ENCODE measurements around the gene LUC7L2. TPM values are rescaled to one million over a fixed set of nuclear protein-coding genes. Genes with fewer than 3 reads are reported as not detected.
A peak's percentile ranks its signal among the peaks of the same experiment; 100 is the strongest.
"Not testable (repeated sequence)": the region's sequence is repeated elsewhere in the genome, so short reads cannot be mapped to it uniquely, and the experiment has no call there.

Gene LUC7L2
- total RNA-seq, 5 donors from 2014 or later (not counting 1 experiment from before 2014, with no cell fraction given), result 131 to 169 (median 142) TPM

GRCh38 chr7:139345042-139345441 lies 14.7 kb upstream of the LUC7L2 start:
- no peak overlapping the region for H3K27ac Mint-ChIP-seq
- no peak for ATAC-seq (replicated peaks in 1 of 4)

GRCh38 chr7:139351027-139351426 lies 8.7 kb upstream of the LUC7L2 start:
- 89% methylated on average over 2 of the region's 2 CpGs for WGBS (ENCODE audit: insufficient coverage)
- Histone ChIP-seq H3K9me3 (no peaks in the 10 kb centered on the region), H3K27ac (ENCODE audit: low read length) (no peak overlapping the region), H3K36me3 (ENCODE audit: control insufficient read depth in 2 of 2, extremely low read depth in 1 of 2, insufficient read depth in 1 of 2, low read length in 1 of 2) (peaks cover 4 to 14% of the 10 kb centered on the region in 2 donors), H3K27me3 (replicated peaks in 1 of 2; ENCODE audit: control insufficient read depth in 2 of 2, extremely low read depth in 1 of 2, insufficient read depth in 2 of 2, low read length in 1 of 2) (no peaks in the 10 kb centered on the region), H3K4me1 (ENCODE audit: control insufficient read depth in 1 of 2, extremely low read depth in 1 of 2, insufficient read depth in 2 of 2, low read length in 2 of 2) (no peaks in the 10 kb centered on the region), H3K4me3 (ENCODE audit: control insufficient read depth in 1 of 2, extremely low read depth in 1 of 2, low read length in 1 of 2) (no peak overlapping the region)
- H3K4me3 Mint-ChIP-seq, result no peak overlapping the region
- no peak for ATAC-seq (replicated peaks in 1 of 4)
- POLR2A ChIA-PET, result interaction anchor here in 1 of 2 donors (0.5 kb wide), 1 partner anchor 426 kb away, joined by 3 read pairs; no protein-coding TSS in a partner anchor
- DNase-seq, result no peak
- H3K27ac Mint-ChIP-seq, result no peak overlapping the region
- peaks cover 2 to 19% (median 3%) of the 10 kb centered on the region in 3 donors for H3K4me1 Mint-ChIP-seq
- CTCF ChIA-PET, result no interaction called here
- H3K9me3 Mint-ChIP-seq, result no peaks in the 10 kb centered on the region
- H3K27me3 Mint-ChIP-seq, result no peaks in the 10 kb centered on the region
- peaks cover 38% of the 10 kb centered on the region for H3K36me3 Mint-ChIP-seq

More at GRCh38 chr7:139345042-139345441, 14.7 kb upstream of the LUC7L2 start:
- Mint-ChIP-seq H3K9me3 (no peaks in the 10 kb centered on the region), H3K4me1 (peaks cover 28 to 36% (median 35%) of the 10 kb centered on the region in 3 donors), H3K27me3 (peaks cover 4 to 7% of the 10 kb centered on the region in 2 donors), H3K36me3 (peaks cover 32% of the 10 kb centered on the region), H3K4me3 (no peak overlapping the region)
- no peak overlapping the region for H3K27ac ChIP-seq (ENCODE audit: low read length)
- H3K9me3 ChIP-seq, result no peaks in the 10 kb centered on the region
- ChIA-PET POLR2A (interaction anchor here in 1 of 2 donors (0.6 kb wide), 1 partner anchor 274 kb away, joined by 5 read pairs; no protein-coding TSS in a partner anchor), CTCF (no interaction called here)
- DNase-seq, result no peak
- no peaks in the 10 kb centered on the region for H3K27me3 ChIP-seq (replicated peaks in 1 of 2; ENCODE audit: control insufficient read depth in 2 of 2, extremely low read depth in 1 of 2, insufficient read depth in 2 of 2, low read length in 1 of 2)
- H3K4me1 ChIP-seq (ENCODE audit: control insufficient read depth in 1 of 2, extremely low read depth in 1 of 2, insufficient read depth in 2 of 2, low read length in 2 of 2), result peaks cover 4 to 22% of the 10 kb centered on the region in 2 experiments
- H3K36me3 ChIP-seq (ENCODE audit: control insufficient read depth in 2 of 2, extremely low read depth in 1 of 2, insufficient read depth in 1 of 2, low read length in 1 of 2), result peaks cover 0 to 21% of the 10 kb centered on the region in 2 donors
- no peak overlapping the region for H3K4me3 ChIP-seq (ENCODE audit: control insufficient read depth in 1 of 2, extremely low read depth in 1 of 2, low read length in 1 of 2)
- no CpG with 5 or more reads among the region's 1 CpG for WGBS (ENCODE audit: insufficient coverage)

DNA sequence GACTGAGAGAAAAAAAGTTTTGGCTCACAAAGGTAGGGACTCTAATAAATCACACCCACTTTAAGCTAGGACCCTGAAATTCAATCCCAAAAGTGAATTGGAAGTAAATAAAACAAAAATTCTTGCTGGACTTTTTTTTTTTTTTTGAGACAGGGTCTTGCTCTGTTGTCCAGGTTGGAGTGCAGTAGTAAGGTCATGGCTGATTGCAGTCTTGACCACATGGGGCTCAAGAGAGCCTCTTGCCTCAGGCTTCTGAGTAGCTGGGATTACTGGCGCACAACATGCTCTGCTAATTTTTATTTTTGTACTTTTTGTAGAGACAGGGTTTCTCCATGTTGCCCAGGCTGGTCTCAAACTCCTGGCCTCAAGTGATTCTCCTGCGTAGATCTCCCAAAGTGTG lies 5.0 kb upstream of the LUC7L2 start:
- DNase-seq (no peak), ATAC-seq (replicated peaks in 1 of 4) (no peak)
- Histone ChIP-seq H3K36me3 (ENCODE audit: control insufficient read depth in 2 of 2, extremely low read depth in 1 of 2, insufficient read depth in 1 of 2, low read length in 1 of 2) (peaks cover 0 to 4% of the 10 kb centered on the region in 2 donors), H3K9me3 (no peaks in the 10 kb centered on the region), H3K4me1 (ENCODE audit: control insufficient read depth in 1 of 2, extremely low read depth in 1 of 2, insufficient read depth in 2 of 2, low read length in 2 of 2) (peaks cover 4 to 6% of the 10 kb centered on the region in 2 experiments), H3K27ac (ENCODE audit: low read length) (no peak overlapping the region), H3K4me3 (ENCODE audit: control insufficient read depth in 1 of 2, extremely low read depth in 1 of 2, low read length in 1 of 2) (no peak overlapping the region), H3K27me3 (replicated peaks in 1 of 2; ENCODE audit: control insufficient read depth in 2 of 2, extremely low read depth in 1 of 2, insufficient read depth in 2 of 2, low read length in 1 of 2) (no peaks in the 10 kb centered on the region)
- Mint-ChIP-seq H3K27me3 (no peaks in the 10 kb centered on the region), H3K4me3 (no peak overlapping the region), H3K27ac (no peak overlapping the region), H3K9me3 (no peaks in the 10 kb centered on the region), H3K4me1 (peaks cover 12 to 38% (median 14%) of the 10 kb centered on the region in 3 donors), H3K36me3 (peaks cover 16% of the 10 kb centered on the region)
- POLR2A ChIA-PET, result interaction anchor here (0.5 to 0.6 kb wide), 2 partner anchors 20 to 611 kb away, joined by 3 read pairs; no protein-coding TSS in a partner anchor
- WGBS (ENCODE audit: insufficient coverage), result 100% methylated on average over 2 of the region's 2 CpGs
- CTCF ChIA-PET, result no interaction called here

- no peaks in the 10 kb centered on the region for H3K9me3 ChIP-seq
- CTCF ChIA-PET, result interaction anchor here in 1 of 2 donors (0.6 kb wide), 1 partner anchor 66 kb away, joined by 3 read pairs; no protein-coding TSS in a partner anchor
- no CpG with 5 or more reads among the region's 1 CpG for WGBS (ENCODE audit: insufficient coverage)
- H3K9me3 Mint-ChIP-seq, result no peaks in the 10 kb centered on the region
- no peak overlapping the region for H3K27ac ChIP-seq (ENCODE audit: low read length)
- peaks cover 4 to 6% of the 10 kb centered on the region in 2 experiments for H3K4me1 ChIP-seq (ENCODE audit: control insufficient read depth in 1 of 2, extremely low read depth in 1 of 2, insufficient read depth in 2 of 2, low read length in 2 of 2)
- H3K27me3 ChIP-seq (replicated peaks in 1 of 2; ENCODE audit: control insufficient read depth in 2 of 2, extremely low read depth in 1 of 2, insufficient read depth in 2 of 2, low read length in 1 of 2), result no peaks in the 10 kb centered on the region
- H3K4me1 Mint-ChIP-seq, result peaks cover 13 to 38% (median 14%) of the 10 kb centered on the region in 3 donors
- POLR2A ChIA-PET, result interaction anchor here in 1 of 2 donors (0.7 kb wide), 1 partner anchor 14 kb away, joined by 4 read pairs; no protein-coding TSS in a partner anchor
- H3K36me3 ChIP-seq (ENCODE audit: control insufficient read depth in 2 of 2, extremely low read depth in 1 of 2, insufficient read depth in 1 of 2, low read length in 1 of 2), result peaks cover 0 to 4% of the 10 kb centered on the region in 2 donors
- H3K4me3 Mint-ChIP-seq, result no peak overlapping the region
- no peak overlapping the region for H3K27ac Mint-ChIP-seq
- no peak for ATAC-seq (replicated peaks in 1 of 4)
- H3K36me3 Mint-ChIP-seq, result peaks cover 14% of the 10 kb centered on the region
- no peaks in the 10 kb centered on the region for H3K27me3 Mint-ChIP-seq
- no peak for DNase-seq
- no peak overlapping the region for H3K4me3 ChIP-seq (ENCODE audit: control insufficient read depth in 1 of 2, extremely low read depth in 1 of 2, low read length in 1 of 2)
Observed at GRCh38 chr7:139355320-139355719, 4.4 kb upstream of the LUC7L2 start.

GRCh38 chr7:139357729-139358506 lies 1.8 kb upstream of the LUC7L2 start:
- not testable (repeated sequence) for H3K36me3 ChIP-seq (ENCODE audit: control insufficient read depth in 2 of 2, extremely low read depth in 1 of 2, insufficient read depth in 1 of 2, low read length in 1 of 2); H3K36me3 Mint-ChIP-seq; H3K9me3 Mint-ChIP-seq; DNase-seq; H3K9me3 ChIP-seq; ATAC-seq (replicated peaks in 1 of 4); H3K27me3 ChIP-seq (replicated peaks in 1 of 2; ENCODE audit: control insufficient read depth in 2 of 2, extremely low read depth in 1 of 2, insufficient read depth in 2 of 2, low read length in 1 of 2); H3K27me3 Mint-ChIP-seq
- 98% methylated on average over 10 of the region's 27 CpGs for WGBS (ENCODE audit: insufficient coverage)
- Mint-ChIP-seq H3K4me3 (peak overlapping the region; percentile 97 to 99 (median 97)), H3K27ac (peak overlapping the region; percentile 99), H3K4me1 (peaks cover 34 to 45% (median 37%) of the 10 kb centered on the region in 3 donors)
- peak overlapping the region; percentile 99 for H3K27ac ChIP-seq (ENCODE audit: low read length)
- ChIA-PET CTCF (interaction anchor here (0.7 to 1.0 kb wide), 3 partner anchors 11 to 56 kb away, joined by 3 to 4 read pairs (median 3); no protein-coding TSS in a partner anchor), POLR2A (interaction anchor here in 1 of 2 donors (0.6 kb wide), 1 partner anchor 36 kb away, joined by 3 read pairs; no protein-coding TSS in a partner anchor)
- H3K4me3 ChIP-seq (ENCODE audit: control insufficient read depth in 1 of 2, extremely low read depth in 1 of 2, low read length in 1 of 2), result peak overlapping the region in 1 of 2 donors; percentile 79
- H3K4me1 ChIP-seq (ENCODE audit: control insufficient read depth in 1 of 2, extremely low read depth in 1 of 2, insufficient read depth in 2 of 2, low read length in 2 of 2), result peaks cover 11 to 23% of the 10 kb centered on the region in 2 experiments

Data from T-cell (primary cell).